ENCODE measurements around the gene BCAS1.

Gene BCAS1

DNA sequence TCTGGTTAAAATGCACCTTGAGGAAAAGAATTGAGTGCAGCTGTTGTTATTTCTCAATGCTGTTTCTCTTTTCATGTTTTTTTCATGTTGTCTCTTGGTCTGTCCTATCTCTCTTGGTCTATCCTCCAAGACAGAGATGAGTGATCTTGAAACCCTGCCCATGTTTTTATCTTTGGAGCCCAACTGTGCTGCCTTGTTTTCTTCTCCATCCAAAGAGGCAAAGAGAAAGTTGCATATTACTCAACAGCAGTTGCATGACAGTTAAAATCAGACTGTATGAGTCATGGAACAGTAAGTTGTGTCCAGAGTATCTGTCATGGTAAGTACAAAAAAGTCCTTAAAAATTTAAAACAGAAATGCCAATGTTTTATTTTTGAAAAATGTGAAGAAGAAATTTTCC lies 26.2 kb downstream of the BCAS1 start:
- DNase-seq = no peak

DNA sequence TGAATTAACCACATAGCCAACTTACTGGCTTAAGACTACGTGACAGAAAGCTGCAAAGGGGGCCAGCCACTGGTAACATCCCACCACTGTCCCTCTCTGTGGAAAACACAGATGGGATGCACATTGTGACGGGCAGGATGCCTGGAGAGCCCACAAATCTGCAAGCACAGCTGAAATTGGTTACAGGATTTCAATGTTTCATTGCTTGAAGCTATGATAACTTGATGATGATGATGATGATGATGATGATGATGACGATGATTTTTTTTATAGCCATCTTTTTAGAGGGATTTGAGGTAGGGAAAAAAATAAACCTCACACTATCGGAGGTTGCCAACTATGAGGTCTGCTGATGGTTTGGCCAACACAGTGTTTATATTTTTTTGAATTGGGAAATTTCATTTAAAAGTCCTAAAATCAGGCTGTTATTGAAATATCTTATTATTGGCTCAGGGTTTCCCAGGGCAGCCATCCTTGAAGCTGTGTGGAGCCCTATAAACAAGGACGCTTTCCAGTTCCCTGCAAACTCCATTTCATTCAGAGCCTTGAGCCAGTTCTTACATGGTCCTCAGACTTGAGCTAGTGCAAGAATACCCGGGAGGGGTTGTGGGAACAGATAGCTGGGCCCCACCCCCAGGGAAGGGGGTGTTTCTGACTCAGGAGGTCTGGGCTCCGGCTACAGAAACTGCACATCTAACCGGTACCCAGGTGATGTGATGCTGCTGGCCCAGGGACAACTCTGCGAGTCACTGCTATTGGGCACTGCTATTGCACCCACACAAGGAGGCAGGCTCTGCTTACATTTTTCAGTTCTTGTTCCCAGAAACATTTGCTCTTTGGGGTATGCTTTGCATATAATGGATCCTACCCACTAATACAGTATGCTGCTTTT lies 27.1 kb downstream of the BCAS1 start:
- DNase-seq = no peak

DNA sequence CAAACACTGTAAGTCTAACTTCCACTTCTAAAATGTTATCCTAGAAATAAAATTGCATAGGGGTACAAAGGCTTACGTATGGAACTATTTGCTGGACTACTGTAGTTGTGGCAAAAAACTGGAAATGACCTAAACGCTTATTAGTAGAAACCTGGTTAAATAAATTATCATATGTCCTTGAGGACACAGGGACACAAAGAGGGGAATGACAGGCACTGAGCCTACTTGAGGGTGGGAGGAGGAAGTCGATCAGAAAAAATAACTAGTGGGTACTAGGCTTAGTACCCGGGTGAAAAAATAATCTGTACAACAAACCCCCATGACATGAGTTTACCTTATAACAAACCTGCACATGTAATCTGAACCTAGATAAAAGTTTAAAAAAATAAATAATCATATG lies 28.4 kb downstream of the BCAS1 start:
- no peak for DNase-seq

DNA sequence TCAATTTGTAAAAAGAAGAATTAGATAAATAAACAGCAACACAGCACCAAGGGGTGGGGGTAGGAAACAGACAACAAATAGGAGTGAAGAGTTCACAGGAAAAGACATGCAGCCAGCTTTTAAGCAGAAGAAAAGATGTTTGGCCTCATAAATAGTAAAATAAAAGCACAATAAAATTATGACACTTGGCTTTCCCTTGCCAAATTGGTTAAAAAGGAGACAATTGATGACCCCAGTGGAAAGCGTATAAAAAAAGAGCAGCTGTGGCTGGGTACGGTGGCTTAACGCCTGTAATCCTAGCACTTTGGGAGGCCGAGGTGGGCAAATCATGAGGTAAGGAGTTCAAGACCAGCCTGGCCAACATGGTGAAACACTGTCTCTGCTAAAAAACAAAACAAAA lies 29.1 kb downstream of the BCAS1 start:
- no peak for DNase-seq

DNA sequence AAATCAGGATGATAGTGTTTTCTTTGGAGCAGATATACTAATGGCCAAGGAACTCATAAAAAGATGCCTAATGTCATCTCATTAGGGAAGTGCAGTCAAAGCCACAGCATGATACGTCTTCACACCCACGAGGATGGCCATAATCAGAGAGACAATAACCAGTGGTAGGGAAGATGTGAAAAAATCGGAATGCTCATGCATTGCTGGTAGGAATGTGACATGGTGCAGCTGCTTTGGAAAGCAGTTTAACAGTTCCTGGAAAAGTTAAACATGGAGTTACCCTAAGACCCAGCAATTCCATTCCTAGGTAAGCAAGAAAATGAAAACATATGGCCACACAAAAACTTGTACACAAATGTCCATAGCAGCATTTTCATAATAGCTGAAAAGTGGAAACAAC lies 29.9 kb downstream of the BCAS1 start:
- DNase-seq = no peak

DNA sequence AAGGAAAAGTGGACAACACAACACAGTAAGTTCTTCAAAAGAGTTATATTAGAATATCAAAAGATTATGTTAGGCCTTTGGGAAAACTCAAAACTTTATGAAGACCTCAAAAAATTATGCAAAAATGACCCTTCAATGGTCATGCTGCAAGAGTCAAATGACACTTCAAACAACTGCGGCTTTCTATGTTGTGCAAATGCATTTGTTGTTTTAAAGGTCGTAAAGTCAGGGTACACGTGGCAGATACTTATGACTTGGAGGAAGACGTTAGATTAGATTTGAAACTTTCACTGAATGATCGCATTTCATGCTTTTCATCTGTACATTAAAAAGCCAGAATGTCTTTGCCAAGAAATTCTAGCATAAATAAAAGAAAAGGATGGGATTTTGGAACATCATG lies 31.4 kb downstream of the BCAS1 start:
- DNase-seq = no peak

DNA sequence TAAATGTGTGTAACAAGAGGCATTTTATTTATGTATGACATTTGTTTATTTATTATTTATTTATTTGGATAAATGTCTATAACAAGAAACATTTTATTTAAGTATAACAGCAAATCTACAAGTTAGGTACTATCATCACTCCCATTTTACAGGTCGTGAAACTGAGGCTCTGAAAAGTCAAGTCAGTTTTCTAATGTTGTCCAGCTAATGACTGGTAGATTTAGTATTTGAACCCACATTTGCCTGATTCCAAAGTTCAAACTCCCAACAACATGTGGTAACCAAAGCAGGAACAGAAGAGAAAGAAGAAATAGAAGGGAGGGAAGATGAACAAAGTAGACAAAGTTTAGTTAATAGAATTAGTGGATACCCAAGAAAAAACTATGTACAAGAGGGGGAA lies 32.9 kb downstream of the BCAS1 start:
- no peak for DNase-seq

DNA sequence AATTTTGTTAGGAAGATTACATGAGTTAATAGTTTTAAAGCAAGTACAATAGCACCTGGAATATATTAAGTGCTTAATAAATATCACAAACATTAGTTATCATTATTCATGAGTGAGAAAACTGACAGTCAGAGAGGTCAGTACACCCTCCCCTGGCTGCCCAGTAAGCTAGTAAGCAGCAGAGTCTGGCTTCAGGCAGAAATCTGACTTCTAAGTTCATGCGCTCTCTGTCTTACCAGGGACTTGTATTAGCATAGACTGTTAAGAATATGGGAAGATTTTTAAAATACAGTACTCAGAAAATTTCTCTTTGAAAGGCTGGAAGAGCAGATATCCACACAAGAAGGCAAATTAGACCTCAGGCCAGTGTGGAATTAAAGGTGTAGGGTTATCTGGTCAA lies 40.8 kb downstream of the BCAS1 start:
- no peak for DNase-seq

DNA sequence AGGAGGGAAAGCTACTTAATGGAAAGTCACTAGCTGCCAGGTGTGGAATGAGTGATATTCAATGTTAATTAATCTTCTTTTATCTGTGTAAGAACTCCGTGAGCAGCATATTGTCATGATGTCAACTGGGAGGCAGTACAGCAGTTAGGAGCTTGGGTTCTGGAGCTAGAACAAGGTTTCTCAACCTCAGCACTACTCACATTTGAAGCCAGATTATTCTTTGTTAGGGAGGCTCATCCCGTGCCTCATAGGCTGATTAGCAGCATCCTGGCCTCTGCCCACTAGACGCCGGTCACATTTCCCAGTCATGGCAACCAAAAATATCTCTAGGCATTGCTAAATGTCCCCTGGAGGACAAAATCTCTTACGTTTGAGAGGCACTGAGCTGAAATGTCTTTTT lies 41.2 kb downstream of the BCAS1 start:
- no peak for DNase-seq

DNA sequence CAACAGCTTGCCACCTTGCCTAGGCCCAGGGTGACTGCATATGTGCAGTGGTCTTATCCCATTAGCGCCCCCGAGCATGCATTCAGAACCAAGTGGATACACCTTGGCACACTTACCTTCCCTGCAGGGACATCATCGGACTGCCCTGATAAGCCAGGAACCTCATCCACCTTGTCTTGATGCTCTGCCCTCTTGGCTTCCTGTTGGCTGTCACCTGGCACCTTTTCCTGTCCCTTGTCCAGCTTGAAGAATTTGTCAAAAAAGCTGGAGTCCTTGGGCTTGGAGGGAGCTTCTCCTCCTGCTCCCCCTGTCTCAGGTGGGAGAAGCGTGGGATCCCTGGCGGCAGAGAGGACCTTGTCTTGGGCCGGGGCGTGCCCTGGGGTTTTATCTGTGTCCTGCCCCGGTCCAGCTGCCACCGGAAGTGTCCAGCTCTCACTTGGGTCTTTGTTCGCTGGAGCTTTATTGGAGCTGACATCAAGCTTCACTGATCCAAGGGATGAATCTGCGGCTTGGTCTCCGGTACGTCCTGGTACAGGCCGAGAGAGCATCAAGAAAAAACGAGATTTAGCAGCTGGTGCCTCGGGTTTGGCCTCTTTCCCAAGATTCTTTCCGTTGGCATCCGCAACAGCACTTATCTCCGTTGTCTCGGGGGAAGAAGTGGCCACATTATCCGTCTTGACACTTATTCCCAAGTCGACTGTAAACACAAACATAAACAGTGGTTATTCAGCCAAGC lies 42.0 kb downstream of the BCAS1 start:
- DNase-seq = no peak

DNA sequence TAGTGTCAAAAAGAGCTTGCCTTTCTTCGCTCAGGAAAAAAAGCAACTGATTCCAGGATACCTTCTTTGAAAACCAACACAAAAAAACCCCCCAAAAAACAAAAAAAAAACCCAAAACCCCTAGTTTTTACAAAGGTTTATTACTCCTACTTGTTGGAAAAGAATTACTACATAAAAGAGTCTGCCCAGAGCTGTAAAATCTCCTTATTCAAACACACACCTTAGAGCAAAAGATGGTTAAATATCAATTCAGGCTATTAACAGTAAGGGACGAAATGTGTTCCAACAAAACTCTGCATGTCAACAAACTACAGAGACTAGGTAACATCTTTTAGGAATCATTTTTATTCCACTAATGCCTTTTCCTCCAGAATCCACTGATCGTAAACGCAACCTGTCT lies 42.7 kb downstream of the BCAS1 start:
- no peak for DNase-seq

DNA sequence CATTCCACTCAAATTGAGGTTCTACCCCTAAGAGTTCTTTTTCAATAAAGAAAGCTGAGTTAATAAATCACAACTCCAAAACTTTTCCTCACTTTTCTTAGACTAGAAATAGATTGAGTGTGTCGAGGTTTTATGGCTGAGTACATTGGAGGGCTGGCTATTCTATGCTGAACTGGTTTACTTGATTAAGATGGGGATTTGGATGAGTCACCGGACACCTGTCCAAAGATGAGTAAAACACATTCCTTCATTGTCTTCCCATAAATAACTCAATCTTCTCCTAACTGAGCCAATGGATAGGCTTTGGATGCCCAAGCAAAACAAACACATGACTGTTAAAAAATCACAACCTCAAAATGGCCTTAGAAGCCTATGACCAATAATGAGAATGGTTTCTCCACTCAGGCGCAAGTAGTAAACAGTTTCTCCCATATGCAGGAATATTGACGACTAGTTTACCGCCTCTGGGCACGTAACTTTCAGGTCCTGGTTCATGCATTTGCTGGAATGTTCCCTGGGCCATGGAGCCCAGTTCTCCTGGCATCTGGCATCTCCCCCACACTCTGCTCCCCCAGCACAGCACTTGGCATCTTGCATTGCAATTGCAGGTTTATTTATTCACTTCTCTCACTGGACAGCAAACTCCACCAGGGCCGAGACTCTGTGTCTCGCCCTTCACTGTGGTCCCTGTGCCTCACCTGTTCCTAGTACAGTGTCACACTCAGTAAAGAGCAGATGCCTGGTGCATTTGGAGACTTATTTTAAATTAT lies 43.9 kb downstream of the BCAS1 start:
- DNase-seq = no peak

DNA sequence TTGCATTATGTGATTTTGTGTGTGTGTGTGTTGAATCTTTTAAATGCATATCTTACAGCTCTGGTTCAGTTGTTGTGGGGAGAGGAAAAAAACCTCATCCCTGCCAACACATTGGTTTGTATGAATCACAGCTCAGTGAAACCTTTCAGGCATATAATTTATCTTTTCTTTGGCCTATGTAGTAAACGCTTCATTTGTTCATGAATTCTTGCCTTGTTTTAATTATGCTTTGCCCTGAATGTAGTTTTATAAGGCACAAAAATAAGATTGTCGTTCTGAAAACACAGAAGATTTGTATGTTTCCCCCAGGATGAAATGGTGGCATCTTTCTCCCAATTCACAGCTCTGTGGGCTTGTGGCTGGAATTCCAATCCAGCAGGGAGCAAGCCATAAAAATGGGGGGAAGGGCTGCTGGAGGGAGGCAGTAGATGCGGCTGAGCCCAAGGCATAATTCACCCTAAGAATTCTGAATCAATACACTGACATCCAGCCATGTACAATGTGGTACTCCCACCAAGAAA lies 45.1 kb downstream of the BCAS1 start:
- DNase-seq = no peak

DNA sequence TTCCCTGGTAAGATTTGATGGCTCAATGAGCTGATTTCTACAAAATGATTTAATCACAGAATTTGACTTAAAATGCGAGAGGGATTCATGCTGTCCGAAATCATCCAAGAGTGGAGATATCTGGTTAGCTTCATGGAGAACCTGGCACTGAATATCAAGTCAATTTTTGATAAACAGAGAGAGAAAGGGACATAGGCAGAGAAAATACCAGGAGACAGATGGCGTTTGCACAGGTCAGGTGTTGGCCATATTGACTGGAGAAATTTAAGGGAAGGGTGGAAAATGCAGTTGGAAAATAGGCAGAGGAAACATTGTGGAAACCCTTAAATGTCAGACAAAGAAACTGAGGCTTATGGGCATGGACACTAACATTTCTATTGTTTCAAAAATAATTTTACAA lies 47.0 kb downstream of the BCAS1 start:
- no peak for DNase-seq

DNA sequence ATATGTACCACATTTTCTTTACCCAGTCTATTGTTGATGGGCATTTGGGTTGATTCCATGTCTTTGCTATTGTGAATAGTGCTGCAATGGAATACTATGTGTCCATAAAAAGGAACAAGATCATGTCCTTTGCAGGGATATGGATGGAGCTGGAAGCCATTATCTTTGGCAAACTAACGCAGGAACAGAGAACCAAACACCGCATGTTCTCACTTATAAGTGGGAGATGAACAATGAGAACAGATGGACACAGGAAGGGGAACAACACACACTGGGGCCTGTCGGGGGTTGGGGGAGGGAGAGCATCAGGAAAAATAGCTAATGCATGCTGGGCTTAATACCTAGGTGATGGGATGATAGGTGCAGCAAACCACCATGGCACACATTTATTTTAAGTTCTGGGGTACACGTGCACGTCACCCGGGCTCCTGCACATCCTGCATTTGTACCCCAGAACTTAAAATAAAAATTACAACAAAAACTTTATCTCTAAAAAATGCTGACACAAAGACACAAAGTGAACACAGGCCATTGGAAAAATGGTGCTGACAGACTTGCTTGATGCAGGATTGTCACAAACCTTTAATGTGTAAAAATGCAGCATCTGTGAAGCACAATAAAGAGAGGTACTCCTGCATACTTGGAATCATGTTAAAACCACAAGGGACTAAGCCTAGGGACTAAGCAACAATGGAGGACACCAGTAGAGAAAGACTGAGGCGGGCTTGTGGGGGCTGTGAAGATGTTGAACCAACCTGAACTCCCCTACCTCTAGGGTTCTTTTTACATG lies 48.8 kb downstream of the BCAS1 start:
- no peak for DNase-seq

DNA sequence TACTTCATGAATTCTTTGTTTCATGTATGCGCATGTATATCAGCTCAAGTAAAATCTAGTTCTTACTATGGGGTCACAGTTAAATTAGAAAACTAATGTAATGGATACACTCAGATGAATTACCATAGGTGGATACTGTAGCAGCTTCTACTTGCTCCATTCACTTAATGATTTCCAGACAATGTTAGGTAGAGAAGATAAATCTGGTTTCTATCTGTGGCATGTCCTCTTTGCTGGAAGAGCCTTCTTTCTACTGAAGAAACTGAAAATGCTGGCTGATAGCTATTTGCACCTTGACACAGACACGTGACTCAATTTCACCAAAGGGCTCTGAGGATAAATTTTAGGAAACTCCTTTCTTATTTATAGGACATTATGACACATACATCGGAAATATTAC lies 49.5 kb downstream of the BCAS1 start:
- no peak for DNase-seq

DNA sequence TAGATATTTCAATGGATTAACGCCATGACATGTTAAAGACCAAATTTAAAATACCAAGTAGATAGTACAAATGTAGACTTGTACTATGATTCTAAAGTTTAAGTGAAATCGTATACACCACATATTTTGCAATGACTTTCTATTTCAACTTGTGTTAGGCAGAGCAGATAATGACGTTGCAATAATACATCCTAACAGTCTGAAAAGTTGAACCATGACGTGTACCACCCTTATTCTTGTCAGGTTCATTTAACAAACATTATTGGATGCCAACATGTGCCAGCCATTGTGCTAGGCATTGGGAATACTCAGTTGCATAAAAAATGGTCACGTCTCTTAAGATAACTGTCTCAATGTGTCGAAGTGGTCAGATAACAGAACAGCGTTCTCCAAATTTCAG lies 50.0 kb downstream of the BCAS1 start:
- no peak for DNase-seq

DNA sequence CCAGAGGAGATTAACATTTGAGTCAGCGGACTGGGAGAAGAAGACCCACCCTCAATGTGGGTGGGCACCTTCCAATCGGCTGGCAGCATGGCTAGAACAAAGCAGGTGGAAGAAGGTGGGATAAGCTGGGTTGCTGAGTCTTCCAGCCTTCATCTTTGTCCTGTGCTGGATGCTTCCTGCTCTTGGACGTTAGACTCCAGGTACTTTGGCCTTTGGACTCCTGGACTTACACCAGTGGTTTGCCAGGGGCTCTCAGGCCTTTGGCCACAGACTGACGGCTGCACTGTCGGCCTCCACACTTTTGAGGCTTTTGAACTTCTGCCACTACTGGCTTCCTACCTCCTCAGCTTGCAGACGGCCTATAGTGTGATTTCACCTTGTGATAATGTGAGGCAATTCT lies 50.8 kb downstream of the BCAS1 start:
- DNase-seq = no peak

DNA sequence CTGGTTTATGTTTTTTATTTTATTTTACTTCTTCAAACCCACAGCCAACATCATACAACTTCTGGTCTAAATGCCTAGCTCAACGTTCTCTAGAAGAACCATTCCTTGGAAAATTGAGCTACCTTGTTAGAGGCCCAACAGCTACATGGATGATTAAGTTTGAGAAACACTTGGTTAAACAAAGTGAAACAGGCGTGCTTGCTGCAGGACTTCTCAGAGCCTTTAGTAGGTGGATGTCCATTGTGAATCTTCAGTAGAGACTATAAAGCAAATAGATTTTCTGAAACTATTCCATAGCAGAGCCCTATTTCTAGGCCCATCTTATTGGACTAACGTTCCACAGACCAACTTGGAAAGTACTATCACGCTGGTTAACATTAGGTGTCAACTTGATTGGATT lies 51.3 kb downstream of the BCAS1 start:
- no peak for DNase-seq

DNA sequence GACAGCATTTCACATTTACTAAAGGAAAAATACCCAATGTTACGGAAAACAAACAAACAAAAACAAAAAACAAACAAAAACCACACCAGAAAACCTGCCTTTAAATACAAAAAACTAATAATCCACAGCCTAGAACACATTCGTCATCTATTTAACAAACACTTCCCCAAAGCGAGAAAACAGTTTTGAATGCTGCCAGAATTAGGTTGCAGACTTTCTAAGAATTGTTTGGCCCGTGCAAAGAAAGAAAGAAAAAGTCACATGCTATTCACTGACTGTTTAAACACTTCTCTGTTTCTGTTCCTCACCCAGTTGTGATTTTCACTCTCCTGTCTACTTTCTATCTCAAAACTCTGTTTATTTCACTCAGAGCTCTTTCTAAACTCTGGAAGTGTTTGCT lies 52.5 kb downstream of the BCAS1 start:
- no peak for DNase-seq

DNA sequence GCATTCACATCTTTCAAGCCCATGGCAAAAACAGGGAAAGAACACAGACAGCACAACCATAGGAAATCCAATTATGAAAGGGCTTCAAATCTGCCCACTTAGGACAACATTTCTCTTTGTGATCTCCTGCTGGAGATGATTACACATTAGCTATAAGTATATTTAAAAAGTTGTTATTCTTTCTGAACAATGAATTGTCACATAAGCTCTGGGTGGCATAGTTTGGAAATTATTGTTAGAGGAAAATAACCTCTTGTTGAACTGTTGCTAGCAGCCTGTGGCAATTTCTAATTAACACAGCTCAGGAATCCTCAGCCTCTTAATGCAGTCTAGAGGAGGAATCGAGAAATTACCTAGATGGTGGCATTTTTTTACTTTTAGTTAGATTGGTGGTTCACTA lies 54.9 kb downstream of the BCAS1 start:
- no peak for DNase-seq

DNA sequence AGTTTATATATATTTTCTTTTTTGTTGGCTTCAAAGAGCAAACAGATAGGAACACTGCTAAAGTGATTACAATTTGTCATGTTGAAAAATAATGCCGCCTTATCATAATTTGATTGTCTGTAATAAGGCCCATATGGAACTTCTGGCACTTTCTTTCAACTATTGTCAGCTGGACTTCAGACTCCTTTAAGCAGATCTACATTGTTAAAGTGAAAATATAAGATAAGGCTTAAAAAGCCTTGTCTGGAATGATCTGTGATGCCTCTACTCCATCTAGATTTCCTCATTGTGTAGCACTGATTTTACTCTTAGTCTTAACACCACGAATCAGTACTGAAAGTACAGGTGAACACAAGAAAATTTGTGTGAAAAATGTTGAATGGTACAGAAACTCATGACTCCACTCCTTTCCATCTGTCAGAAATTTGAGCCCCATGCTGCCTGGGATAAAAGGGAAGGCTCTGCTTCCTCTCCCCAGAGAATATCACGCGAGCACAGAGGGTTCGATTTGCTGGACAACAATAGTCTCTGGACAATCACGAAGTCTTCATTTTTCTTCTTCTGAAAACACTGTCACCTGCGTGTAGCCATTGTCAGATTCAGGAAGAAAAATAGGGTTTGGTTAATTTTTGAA lies 56.0 kb downstream of the BCAS1 start:
- DNase-seq = no peak

Measured in central memory CD4-positive, alpha-beta T cell (primary cell).